Right lobe of liver (tissue), 4 donors: ENCODE data around the gene TECPR2.

ENCODE experiments used
- CTCF ChIP-seq, 4 donors: fragments of 200-600 bp in 3 of 4; fragments of 450-650 bp in 1 of 4; IDR thresholded peaks; one replicate each; pipeline versions ENCODE4 v1.5.1 to v1.8.0; 2016 to 2022; ENCODE audit warnings: antibody characterized with exemption in 4 of 4, mild to moderate bottlenecking in 2 of 4
- POLR2A ChIP-seq: fragments of 450-650 bp; IDR thresholded peaks from one replicate; pipeline ENCODE4 v1.6.1; 2017; ENCODE audit warnings: antibody characterized with exemption, mild to moderate bottlenecking
- donor health status: DM: no; HTN: no; CAD: no.
- donor health status: DM: no; HTN: no; CAD: no.
- donor health status: DM: no; HTN: yes; CAD: no.

DNA sequence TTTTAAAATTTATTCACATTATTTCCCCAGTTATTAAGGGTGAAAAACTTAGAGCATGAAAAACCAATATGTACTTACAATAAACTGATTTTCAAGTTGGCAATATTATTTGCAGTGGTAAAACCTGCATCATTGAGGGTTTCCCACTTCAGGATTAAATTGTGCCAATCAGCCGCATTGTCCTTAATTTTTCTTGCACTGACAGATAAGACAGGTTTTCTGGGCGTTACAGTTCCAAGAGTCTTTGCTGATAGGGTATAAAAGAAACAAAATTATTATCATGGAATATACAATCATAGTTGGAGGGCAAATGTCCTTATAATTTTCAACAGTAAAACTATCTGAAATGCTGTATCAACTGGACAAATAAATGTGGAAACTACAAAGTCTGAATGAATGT lies 3.4 kb upstream of the TECPR2 start:
- no peak for TF ChIP-seq CTCF (IDR thresholded peaks at IDR 0.05)
- no peak for TF ChIP-seq POLR2A
